GM10248 (cell line): ENCODE data around the gene SELPLG.
"Not testable (repeated sequence)": the region's sequence is repeated elsewhere in the genome, so short reads cannot be mapped to it uniquely, and the experiment has no call there.

ENCODE experiments used
- CTCF ChIA-PET: fragments of 300-600 bp; sonication (Branson Sonifier 250); formaldehyde crosslinking; extraction: SDS; loops from one replicate; lab custom pipeline; 2021; ENCODE audit warnings: antibody characterized with exemption; lab: Yijun Ruan, JAX
- POLR2A ChIA-PET: fragments of 350-650 bp; sonication (Branson Sonifier 250); formaldehyde crosslinking; extraction: SDS; loops from one replicate; lab custom pipeline; 2020; ENCODE audit warnings: antibody characterized with exemption; lab: Yijun Ruan, JAX
- DNase-seq: peaks from one replicate; pipeline ENCODE4 v3.0.0; 2012; ENCODE audit errors: extremely low spot score
- CTCF ChIP-seq: IDR thresholded peaks from 2 replicates; pipeline ENCODE4 v1.5.1; 2012; ENCODE audit warnings: mild to moderate bottlenecking, low read depth; ENCODE audit errors: extremely low read depth, missing control alignments, control extremely low read depth

SELPLG gene

GRCh38 chr12:108595711-108596647 is 37.7 kb downstream of the SELPLG start:
- ChIA-PET POLR2A (no interaction called here), CTCF (interaction anchor here (0.9 to 2.4 kb wide), 4 partner anchors 16 to 31 kb away, joined by 3 to 9 read pairs (median 4); no protein-coding TSS in a partner anchor)
- TF ChIP-seq CTCF, result no peak
- DNase-seq, result no peak

GRCh38 chr12:108594960-108595710 is 38.6 kb downstream of the SELPLG start:
- CTCF ChIA-PET, result interaction anchor here (0.9 to 2.4 kb wide), 7 partner anchors 17 to 31 kb away, joined by 3 to 9 read pairs (median 5); no protein-coding TSS in a partner anchor
- POLR2A ChIA-PET, result no interaction called here
- TF ChIP-seq CTCF, result no peak
- DNase-seq, result no peak

DNA sequence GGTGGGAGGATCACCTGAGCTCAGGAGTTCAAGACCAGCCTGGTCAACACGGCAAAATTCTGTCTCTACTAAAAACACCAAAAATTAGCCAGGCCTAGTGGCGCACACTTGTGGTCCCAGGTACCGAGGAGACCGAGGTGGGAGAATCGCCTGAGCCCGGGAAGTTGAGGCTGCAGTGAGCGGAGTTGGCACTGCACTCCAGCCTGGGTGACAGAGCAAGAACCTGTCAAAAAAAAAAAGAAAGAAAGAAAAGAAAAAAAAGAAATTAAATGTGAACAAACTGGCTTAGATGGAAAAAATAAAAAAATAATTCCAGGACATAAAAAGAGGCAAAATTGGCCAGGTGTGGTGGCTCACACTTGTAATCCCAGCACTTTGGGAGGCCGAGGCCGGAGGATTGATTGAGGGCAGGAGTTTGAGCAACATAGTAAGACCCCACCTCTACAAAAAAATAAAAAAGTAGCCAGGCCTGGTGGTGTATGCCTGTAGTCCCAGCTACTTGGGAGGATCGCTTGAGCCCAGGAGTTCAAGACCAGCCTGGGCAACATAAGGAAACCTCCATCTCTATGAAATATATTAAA is 39.3 kb downstream of the SELPLG start:
- ChIA-PET CTCF (interaction anchor here (0.9 to 2.4 kb wide), 5 partner anchors 18 to 26 kb away, joined by 5 to 7 read pairs (median 5); no protein-coding TSS in a partner anchor), POLR2A (no interaction called here)

DNA sequence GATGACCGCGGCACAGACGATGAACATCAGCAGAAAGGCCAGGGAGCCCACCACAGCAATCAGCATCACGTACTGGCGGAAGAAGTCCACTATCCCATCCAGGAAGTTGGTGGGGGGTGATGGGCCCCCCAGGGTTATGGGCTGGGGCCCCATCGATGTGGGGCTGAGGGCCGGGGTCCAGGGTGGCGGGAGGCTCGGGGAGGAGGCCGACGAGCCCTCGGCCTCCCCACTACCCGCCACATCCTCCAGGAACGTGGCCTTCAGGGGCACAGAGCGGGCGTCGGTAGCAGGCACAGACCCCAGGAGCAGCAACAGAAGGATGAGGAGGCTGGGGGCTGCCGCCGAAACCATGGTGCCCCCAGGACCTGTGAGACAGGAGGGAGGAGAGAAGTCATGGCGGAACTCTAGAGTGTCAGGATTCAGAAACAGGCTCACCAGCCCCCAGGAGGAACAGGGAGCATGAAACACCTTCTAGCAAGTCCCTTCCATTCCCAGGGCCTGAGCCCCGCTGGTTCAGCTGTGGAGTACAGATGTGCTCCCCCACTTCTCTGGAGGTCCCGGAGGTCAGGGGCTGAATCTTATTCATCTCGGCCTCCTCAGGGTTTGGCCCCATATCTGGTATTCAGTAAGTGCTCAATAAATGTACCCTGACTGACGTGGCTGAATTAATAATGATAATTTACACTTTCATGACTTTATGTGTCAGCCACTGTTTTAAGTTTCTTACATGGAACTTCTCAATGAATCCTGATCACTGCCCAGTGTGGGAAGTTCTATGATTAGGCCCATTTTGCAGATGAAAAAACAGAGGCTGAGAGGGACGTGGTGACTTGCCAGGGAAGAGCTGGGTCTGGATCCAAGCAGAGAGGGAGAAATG is 41.4 kb downstream of the SELPLG start:
- POLR2A ChIA-PET, result no interaction called here
- DNase-seq, result no peak
- CTCF ChIA-PET, result interaction anchor here (1.7 kb wide), 1 partner anchor 26 kb away, joined by 5 read pairs; no protein-coding TSS in a partner anchor
- TF ChIP-seq CTCF, result no peak

More for the DNA sequence above, 39.3 kb downstream of the SELPLG start:
- DNase-seq, result no peak
- TF ChIP-seq CTCF, result no peak

DNA sequence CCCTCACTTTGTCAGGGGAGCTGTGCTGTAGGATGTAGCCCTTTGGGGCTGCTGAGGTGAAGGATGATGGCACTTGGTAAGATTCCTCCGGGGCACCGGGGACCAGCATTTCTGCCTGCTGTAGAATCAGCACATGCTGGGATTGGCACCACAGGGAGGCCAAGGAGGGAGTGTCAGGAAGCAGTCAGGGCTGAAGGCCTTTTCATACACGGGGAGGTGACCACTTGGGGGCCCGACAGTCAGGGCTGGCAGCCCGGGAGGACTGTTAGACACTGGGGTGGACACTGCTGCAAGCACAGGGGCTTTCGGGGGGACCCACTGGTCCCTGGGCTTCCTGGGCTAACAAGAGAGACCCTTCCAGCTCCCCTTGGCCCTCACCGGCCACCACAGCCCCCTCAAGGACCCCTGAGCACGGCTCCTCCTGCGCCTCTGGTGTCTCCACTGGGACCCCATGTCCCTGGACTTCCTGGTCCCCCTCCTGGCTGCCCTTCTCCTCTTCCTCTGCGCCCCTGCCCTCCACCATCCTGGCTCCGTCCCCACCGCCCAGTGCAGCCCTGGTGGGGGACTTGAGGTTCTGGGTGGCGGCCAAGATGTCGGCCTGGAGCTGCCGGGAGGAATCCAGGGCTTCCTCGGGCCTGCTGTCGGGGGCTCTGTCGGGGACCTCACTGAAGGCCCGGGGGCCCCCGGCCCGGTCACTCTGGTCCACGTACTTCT is 42.3 kb downstream of the SELPLG start:
- DNase-seq, result no peak
- CTCF ChIA-PET, result interaction anchor here (0.9 kb wide), 1 partner anchor 26 kb away, joined by 3 read pairs; no protein-coding TSS in a partner anchor
- POLR2A ChIA-PET, result no interaction called here
- no peak for TF ChIP-seq CTCF

DNA sequence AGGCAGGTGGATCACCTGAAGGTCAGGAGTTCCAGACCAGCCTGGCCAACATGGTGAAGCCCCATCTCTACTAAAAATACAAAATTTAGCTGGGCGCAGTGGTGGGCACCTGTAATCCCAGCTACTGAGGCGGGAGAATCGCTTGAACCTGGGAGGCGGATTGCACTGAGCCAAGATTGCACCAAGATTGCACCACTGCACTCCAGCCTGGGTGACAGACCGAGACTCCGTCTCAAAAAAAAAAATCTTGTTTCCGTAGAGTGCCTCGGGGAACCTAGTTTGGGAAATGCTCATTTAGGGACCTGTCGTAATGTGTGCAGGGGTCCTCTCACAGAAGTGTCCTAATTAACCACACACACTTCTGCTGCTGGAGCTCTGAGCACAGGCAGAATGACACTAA is 43.2 kb downstream of the SELPLG start:
- ChIA-PET CTCF (interaction anchor here (0.9 kb wide), 1 partner anchor 27 kb away, joined by 3 read pairs; no protein-coding TSS in a partner anchor), POLR2A (interaction anchor here (0.5 kb wide), 1 partner anchor 151 kb away, joined by 3 read pairs; no protein-coding TSS in a partner anchor)
- DNase-seq, result not testable (repeated sequence)
